CD4-positive, alpha-beta T cell treated with Interleukin-15 for 1 hour (primary cell): ENCODE measurements around the gene COL8A1.

Experiments used
- DNase-seq: peaks from one replicate; pipeline ENCODE4 v3.0.0-alpha.2; 2020

The COL8A1 gene

DNA sequence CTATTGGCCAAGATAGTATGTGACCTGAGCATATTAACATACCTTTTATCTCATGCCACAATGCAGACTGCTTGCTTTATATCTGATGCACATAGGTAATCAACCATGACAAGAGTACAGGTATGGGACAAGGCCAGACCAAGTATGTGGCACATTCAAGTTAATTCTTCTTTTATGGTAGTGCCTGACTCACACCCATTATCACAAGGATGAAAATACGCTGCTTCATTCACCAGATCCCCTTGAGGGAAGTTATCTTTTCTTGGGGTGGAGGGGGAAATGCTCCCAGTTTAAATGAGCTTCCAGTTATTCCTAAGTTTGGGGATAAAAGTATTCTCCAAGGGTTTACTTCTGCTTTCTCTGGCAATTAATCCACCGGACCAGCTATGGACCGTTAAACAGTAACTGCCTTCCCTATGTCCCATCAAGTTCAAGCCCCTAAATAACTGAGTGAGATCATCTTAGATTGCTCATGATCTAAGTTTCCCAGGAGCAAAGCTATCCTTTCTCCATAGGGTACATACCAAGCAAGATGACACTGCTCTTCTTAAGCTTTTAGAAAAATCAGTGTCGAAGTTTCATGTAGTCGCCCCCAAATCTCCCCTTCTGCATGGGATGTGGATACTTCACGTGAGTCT lies 1.9 kb downstream of the COL8A1 start:
- DNase-seq, result no peak

DNA sequence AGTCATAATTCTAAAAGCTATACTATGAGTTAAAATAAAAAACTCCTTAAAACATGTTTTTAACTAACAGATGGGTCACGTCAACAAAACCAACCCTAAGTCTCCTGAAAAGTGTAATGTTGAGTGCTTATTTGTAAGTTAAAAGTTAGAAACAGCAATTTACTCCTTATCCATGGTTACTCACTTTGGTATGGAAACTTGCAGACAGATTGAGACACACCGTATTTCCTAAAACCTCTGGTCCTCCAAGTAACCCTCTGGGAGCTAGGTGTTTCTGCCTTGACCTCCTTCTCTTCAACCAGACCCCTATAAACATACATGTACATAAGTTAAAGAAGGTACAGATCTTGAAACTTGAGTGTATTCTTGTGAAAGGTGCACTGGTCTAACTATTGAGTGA lies 3.1 kb downstream of the COL8A1 start:
- DNase-seq, result no peak

DNA sequence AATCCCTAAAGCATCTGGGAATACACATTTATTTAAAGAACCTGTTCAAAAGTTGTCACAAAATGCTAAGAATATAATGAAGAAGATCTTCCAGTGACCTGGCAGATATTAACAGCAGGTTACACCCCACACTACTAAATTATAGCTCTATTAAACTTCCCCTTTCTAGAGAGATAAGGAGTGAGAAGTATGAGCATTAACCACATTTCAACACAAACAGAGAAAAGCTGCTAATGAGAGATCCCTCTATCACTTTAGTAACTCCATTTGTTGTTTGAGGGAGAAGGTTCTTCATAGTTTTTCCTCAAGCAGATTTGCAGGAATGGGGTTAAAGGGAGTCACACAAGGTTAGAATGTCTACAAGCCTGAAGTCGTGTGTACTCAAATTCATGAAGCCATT lies 3.6 kb downstream of the COL8A1 start:
- no peak for DNase-seq

DNA sequence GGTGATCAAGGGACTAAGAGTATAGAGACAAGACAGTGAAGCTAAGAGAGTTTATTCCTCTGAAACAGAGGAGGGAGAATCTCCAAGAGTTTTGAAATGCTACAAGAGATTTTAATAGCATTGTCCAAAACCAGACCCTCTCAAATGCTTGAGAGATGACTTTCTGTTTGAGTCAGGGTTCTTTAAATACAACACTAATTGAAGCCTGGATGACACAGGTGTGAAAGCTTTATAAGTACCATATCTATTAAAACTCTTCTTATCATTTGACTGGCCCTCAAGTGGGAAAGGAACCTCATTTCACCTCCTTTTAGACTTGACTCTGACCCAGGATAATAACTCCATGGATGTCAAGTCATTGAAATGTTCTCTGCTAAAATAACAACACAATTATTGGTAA lies 5.6 kb downstream of the COL8A1 start:
- no peak for DNase-seq

DNA sequence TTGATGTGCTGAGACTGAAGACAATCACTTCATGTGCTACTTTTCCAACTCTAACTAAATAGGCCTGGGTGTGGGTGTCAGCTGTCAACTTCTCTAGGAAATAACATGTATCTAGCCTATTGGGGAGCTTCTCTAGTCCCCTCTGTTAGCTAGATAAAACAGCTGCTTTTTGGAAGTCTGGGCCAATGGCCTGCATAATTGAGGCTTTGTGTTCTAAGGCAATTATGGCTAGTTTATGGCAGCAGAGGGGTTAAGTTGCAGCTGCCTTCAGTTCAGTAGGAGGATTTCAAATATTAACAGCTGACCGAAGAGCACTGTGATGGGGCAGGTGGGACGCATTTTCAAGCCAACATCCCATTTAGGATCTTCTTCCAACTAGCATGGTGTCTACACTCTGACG lies 6.4 kb downstream of the COL8A1 start:
- DNase-seq, result no peak

DNA sequence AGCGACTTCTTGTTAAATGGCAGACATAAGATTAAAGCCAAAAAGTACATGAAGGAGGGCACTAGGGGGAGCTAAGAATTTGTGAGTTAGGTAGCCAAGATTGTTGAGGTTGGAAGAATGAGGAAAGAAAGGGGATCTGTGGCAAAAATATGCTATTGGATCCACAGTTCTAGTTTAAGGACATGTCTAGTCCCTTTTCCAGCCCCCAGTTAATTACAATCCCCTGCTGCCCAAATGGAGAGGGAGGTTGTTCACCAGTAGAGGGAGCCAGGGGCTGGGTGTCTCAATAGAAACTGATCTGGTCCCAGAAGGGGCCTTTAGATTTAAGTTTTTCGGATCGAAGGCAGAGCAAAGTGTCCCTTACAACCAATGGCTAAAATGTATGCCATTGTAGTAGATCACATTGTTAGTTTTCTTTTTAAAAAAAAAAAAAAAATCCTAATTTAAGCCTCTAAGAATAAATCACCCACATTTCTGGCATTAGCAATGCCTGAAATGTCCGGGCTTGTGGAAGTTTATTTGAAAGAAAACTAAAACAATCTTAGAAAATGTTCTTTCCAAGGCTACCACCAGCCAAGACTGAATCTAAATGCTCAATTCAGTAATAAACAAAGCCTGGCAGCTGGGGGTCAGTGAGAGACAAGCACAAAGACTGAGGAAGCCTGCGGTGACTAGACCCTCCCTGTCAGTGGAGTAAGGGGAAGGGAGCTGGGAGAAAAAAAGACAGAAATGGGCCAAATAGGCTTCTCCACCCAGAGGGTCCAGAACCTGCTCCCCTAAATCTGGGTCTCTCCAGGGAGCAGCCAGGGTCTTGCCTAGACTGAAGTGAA lies 7.1 kb downstream of the COL8A1 start:
- DNase-seq, result no peak

DNA sequence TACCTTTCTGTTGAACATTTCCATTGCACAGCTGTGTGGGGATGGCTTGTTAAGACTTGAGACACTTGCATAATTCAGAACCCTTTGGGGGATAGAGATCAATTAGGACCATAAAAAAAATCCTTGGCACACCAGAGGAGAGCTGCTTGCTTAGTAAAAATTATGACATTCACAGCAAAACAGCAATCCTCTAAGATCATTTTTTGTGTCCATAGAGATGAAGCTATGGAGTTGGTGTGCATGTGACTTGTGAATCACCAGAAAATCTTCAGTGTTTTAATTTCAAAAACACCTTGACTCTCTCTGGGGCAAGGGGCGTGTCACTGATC lies 7.7 kb downstream of the COL8A1 start:
- DNase-seq, result no peak

DNA sequence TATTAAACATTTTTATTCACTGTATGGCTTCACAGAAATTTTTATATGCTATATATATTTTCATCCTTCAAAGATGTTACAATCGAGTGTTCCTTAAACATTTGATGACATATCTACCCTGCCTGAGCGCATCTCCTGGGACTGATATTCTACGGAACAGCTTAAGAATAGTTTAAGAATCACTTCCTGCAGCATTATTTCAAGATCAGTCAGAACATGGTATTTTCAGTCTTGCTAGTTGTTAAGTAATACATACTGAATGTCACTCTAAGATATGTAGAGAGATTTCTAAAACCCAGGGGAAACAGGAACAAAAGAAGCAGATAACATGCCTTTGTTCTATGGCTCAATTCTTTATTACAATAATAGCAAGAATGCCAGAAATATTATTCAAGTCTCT lies 8.7 kb downstream of the COL8A1 start:
- DNase-seq, result no peak

DNA sequence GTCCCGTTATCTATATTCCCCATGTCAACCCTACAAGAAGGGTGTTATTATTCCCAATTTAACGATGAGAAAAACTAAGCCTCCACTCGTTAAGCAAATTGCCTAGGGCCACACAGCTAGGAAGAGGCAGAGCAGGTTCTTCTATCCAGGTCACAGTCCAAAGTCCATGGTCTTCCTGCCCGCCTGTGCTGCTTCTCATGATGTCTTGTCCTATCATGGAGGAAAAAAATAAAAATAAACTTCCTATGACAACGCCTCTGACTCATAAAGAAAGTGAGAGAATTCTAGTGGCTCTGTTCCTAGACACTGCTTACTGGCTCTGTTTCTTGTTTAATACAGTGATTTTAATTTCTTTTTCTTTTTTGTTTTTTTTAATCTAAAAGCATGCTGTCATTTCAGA lies 9.7 kb downstream of the COL8A1 start:
- DNase-seq, result no peak

DNA sequence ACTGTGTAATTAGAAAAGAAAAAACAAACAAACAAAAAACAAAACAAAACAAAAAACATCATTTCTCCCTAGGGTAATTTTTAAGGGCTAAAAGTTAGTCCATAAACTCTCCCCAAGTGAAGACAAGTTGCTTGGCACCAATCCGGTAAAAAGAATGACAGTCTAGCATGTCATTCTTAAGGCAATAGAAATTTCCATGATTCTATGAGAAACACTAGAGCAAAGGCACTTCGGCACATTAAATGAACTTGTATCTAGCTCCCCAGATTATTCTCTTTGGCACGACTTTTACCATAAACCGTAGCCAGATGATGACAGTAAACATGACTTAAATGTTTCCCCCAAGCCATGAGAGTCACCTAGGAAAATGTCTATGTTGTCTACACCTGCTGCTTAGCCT lies 10.1 kb downstream of the COL8A1 start:
- DNase-seq, result no peak

DNA sequence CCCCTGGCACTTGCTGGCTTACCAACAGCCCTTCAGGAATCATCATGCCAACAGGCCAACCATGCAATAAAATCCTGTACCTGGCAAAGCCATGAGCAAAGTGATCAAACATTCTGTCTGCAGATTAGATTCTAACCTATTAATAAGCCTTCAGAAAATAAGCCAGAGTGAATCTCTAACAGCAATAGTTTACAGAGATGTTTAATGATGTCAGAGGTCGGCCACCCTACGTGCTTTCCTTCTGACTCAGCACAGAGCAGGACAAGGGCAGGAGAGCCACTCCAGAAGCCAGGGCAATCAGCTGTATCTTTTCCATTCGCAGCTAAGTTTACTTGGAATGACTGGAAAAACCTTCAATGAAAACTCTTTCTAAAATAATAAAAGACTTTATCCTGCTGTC lies 13.1 kb downstream of the COL8A1 start:
- no peak for DNase-seq

DNA sequence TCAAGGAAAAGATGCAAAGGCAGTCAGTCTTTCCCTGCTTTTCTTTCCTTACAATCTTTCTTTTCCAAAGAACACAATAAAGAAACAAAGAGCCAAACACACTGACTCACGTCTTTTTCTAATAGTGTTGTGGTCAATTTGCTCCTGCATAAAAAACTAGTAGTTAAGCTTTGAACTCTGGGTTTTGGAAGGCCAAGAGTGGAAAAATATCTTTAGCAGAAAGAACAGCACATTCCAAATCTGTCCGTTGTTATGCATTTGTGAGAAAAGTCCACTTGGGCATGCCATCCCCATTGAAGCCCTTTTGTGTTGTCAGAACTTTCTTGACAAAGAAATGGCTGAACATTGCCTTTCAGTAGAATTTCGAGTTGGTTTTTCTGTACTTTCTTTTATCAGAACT lies 18.2 kb downstream of the COL8A1 start:
- no peak for DNase-seq

DNA sequence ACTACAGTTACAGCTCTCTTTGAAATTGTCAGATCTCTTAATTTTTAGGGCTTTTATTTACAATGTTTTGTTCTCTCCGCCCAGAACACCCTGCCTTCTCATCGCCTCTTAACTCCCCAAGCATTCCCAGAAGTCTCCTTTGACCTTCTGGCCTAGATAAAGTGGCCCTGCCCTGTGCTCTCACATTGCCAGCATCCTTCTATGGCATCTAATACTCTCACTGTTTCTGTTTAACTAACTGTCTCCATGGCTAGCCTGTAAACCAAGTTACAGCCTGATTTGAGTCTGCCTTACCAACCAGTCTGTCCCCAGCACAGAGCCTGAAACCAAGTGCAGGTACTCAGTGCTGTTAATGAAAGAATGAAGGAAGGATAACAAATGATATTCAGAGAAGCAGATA lies 19.9 kb downstream of the COL8A1 start:
- no peak for DNase-seq

DNA sequence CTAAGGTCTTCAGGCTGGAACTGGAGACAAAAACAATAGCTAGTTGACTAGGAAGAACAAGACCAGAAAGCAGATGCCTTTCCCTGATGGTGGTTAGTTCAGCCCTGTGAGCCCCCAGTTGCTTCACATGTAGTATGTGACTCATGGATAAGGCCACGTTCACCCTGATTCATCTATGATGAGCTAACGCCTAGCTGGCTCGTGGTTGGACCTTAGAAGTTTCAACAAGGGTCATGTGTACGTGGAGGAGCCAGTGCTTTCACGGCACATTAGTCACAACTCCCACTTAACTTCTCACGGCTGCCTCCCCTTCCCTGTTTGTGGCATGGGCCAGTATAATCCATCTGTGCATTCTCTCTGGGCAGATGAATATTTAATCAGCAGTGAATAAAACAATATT lies 20.6 kb downstream of the COL8A1 start:
- no peak for DNase-seq

DNA sequence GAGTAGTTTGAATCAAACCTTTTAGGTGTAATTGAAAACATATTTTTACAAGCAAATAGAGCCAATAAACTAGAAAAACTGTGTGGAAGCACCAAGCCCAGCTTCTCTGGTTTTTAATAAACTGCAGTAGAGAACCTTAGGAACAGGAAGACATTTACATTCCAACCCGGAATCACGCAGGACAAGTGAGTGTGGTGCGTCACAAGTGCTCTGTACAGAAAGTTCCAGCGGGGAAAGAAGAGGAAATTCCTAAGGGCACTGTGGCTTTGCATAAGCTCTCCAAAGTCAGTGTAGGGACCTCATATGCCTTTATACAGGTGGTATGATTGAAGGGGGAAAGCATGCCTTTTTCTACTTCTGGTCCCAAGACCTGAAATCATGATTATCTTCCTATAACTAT lies 21.6 kb downstream of the COL8A1 start:
- DNase-seq, result no peak

DNA sequence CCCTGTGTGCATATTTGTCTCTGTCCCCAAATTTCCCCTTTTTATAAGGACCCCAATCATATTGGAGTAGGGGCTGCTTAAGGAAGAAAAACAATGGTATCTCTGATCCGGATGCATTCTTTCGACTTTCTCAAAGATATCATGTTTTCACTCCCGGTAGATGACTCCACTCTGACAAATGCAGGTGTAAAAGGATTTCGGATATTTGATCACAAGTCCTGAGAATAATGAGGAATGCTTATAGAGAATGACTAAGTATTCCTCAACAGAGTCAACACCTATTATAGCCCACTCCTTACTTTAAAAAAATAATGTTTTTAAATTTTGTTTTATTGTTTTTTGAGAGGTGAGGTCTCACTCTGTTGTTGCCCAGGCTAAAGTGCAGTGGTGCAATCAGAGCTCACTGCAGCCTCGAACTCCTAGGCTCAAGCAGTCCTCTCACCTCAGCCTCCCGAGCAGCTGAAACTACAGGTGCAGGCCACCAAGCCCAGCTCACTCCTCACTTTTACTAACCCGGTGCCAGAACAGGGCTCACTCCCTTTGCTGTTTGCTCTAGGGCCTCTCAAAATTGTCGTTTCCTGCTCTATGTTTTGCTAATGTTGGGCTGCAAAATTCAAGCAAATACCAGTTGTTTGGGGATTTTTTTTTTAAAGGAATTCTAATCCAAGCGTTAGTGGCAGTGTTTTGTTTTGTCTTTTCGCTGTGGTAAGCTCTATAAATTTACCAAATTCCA lies 24.6 kb downstream of the COL8A1 start:
- DNase-seq, result no peak

DNA sequence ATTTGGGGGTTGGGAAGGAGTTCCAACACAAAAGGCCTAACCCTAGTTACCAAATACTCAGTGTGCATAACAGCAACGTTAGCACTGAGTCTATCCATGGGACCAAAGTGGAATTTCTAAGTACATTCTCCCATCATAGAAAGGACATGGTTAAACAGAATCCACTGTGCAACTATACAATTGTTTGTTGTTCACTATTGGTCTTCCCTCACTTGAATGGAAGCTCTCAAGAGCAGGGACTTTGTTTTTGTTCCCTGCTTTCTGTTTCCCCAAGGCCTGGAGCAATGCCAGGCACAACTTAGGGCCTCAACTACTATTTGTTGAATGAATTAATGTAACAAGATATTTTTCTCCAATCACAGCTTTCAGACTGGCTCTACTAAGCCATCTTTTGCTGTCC lies 25.6 kb downstream of the COL8A1 start:
- no peak for DNase-seq

DNA sequence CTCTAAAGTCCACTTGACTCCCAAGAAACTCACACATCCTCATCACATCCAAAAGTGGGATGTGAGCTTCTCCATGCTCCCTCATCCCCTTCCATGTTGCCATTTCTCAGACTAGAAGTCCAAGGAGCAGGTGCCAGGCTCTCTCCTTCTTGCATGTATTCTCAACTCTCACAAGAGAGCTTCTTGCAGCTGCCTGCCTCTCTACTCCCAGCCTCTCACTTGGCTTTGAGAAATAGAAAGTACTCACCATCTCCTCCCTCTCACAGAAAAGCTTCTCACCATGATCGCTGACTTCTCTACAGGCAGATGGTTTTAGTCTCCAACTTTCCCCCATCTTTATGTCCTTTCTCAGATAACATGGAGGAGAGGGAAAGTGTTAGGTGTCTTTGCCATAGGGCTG lies 26.6 kb downstream of the COL8A1 start:
- no peak for DNase-seq

DNA sequence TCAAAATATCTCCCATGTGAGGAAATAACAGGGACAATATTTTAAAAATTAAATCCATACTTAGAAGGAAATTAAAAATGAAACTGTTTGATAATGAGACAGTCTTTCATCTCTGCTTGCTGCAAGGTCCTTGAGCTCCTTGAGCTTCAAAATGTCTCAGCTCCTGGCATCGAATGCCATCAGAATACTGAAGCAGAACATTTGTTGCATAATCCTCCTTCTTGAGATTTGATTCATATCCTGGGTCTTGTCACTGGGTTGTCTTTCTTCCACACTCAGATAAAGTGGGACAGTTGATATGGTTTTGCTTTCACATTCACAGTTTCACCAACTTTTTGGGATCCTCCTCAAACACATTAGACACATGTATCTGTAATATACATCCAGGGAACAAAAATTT lies 27.8 kb downstream of the COL8A1 start:
- no peak for DNase-seq

DNA sequence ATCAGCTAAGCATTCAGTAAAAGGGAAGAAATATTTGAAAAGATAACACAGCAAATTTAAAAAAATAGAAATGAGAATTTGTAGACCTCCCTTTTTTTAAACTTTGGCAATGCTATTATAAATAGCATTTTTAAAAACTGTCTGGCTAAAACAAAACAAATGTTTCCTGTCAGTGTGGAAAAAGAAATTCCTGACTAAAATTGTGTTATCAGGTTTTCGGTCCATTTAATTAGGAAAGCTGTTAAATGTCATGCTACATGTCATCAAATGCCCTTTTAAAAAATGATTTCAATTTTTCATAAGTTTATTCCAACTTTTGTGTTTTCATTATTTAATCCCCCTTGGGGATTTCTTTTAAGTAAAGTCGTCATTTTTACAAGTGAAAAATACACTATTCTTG lies 29.6 kb downstream of the COL8A1 start:
- no peak for DNase-seq

DNA sequence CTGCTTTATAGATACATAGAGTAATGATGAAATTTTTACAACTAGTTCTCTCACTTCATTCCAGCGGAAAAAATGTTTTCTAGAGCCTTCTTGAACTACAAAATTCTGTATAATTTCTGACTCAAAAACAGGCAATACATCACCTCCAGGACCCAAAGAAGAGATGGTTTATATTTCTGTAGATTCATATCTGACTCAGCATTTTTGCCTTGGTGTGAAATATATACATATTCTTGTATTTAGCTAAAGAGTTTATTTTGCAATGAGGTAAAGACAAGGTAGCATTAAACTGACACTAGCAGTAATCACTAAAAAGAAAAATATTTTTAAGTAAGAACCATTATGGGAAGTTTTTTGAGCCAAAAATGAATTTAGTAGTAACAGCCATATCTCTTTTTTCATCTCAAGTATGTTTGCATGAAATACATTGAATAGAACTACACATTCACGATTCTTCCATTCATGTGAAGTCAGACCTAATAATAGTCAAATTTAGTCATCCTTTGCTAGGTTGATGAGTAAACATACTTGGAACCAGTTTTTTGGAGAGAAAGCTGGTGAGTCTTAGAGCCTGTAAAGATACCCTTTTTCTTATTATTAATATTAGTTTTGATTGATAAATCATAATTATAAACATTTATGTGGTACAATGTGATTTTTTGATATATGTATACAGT lies 31.6 kb downstream of the COL8A1 start:
- DNase-seq, result no peak

DNA sequence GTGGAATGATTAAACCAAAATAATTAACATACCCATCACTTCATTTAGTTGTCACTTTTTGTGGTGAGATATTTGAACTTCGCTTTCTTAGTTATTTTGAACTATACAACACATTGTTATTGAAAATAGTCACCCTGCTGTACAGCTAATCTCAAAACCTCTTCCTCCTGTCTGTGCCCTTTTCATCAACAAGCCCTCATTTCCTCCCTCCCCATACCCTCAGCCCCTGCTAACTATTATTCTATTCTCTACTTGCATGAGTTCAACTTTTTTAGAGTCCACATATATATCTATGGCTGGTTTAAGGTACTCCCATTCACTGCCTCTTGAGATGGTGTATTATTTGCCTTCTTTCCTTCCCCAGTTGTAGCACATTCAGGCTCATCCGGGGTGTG lies 32.2 kb downstream of the COL8A1 start:
- no peak for DNase-seq

DNA sequence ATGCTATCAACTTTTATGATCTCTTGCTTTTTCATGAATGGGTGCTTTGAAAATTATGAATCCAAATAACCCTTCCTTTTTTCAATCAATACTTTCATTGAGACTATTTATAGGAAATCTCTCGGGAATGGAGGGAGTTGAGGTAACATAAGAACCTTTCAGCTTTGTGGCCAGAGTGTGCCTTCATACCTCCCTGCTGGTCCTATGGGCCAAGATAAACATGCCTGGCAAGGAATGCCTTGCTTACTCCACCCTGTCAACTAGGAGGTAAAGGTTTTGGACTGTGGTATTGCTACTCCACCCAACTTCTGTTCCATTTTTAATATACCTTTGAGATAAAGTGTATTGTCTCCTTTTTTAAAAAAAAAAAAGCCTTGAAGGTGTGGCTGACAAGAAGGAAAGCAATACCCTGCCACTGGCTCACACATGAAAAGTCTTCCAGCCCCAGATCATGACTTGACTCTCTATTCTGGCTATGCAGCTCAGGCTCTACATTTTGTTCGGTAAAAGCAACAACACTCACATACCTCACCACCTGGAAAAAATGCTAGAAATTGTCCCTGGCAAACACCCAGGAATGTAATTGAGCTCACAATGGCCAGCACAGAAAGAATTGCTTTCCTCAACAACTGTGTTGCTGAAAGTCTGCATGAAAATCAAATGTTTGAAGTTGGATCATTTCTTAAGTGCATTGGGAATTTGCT lies 35.8 kb downstream of the COL8A1 start:
- no peak for DNase-seq
